ENCODE measurements around the gene PPP1R3D.
A peak's percentile ranks its signal among the peaks of the same experiment; 100 is the strongest.

PPP1R3D gene

DNA sequence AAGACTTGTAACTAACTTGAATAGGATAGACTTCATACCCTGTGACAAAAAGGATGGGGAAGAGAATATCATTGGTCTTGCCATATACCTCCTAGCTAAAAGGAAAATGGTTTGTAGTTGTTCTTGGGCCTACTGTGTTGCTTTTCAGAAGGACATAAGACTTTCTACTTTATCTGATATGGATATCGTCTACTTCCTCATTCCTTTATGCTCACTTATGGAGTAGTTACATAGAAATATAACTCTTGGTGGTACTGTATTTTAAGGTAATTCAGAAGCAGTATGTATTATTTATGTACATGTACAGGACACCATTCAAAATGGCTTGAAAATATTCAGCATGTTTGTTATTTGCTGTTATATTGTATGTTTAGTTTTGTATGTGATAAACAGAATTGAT, 8.1 kb upstream of the PPP1R3D start:
- no peak for DNase-seq (ENCODE audit: low read depth)

DNA sequence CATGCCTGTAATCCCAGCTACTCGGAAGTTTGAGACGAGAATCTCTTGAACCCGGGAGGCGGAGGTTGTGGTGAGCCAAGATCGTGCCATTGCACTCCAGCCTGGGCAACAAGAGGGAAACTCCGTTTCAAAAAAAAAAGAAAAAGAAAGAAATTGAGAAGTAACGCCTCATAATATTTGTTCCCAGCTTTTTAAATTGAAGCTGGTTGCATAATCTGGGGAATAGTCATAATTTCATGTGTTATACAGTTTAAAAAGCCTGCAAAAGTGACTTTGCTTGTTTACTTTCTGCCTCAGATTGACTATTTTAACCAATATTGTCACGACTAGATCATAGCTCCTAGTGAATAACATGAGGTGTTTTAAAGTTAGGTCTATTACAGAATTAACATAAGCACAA, 7.3 kb upstream of the PPP1R3D start:
- DNase-seq (ENCODE audit: low read depth) = no peak

GRCh38 chr20:59945731-59946130, 5.6 kb upstream of the PPP1R3D start:
- no peak for DNase-seq (ENCODE audit: low read depth)

- no peak for DNase-seq (ENCODE audit: low read depth)
Observed at GRCh38 chr20:59945175-59945574, 5.1 kb upstream of the PPP1R3D start.

DNA sequence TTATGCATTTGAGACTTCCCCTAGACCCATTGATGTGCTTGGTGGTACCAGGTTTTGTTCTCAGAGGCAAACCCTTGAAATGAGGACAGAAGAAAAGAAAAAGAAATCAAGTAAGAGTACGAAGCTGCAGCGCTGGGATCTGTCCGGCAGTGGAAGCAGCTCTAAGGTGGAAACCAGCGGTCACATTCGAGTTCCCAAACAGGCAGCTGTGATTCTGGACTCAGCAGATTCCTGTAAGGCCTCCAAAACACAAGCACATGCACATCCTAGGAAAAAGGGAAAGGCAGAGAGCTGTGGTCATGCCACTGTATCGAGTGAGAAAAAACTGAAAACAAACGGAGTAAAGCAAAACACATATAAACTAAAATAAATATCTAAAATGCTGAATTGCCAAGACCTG, 4.6 kb upstream of the PPP1R3D start:
- no peak for DNase-seq (ENCODE audit: low read depth)

GRCh38 chr20:59942245-59942644, 2.1 kb upstream of the PPP1R3D start:
- DNase-seq (ENCODE audit: low read depth) = no peak

DNA sequence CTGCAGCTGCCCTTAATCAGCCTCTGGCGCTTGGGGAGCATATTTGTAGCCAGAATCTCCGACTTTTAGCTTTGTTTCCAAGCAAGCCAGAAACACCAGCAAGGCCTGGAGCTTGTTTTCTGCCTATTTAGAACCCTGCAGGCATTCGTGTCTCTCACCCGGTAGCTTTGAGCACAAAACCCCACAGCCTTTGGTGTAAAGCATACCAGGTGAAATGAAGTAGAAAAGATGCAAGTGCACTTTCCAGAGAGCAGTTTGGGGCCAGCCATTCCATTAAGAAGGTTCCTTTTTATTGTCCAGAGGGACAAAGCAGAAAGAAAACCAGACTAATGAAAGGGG, 820 bp upstream of the PPP1R3D start:
- no peak for DNase-seq (ENCODE audit: low read depth)

GRCh38 chr20:59939879-59940128, 301 bp downstream of the PPP1R3D start:
- no peak for DNase-seq (ENCODE audit: low read depth)

DNA sequence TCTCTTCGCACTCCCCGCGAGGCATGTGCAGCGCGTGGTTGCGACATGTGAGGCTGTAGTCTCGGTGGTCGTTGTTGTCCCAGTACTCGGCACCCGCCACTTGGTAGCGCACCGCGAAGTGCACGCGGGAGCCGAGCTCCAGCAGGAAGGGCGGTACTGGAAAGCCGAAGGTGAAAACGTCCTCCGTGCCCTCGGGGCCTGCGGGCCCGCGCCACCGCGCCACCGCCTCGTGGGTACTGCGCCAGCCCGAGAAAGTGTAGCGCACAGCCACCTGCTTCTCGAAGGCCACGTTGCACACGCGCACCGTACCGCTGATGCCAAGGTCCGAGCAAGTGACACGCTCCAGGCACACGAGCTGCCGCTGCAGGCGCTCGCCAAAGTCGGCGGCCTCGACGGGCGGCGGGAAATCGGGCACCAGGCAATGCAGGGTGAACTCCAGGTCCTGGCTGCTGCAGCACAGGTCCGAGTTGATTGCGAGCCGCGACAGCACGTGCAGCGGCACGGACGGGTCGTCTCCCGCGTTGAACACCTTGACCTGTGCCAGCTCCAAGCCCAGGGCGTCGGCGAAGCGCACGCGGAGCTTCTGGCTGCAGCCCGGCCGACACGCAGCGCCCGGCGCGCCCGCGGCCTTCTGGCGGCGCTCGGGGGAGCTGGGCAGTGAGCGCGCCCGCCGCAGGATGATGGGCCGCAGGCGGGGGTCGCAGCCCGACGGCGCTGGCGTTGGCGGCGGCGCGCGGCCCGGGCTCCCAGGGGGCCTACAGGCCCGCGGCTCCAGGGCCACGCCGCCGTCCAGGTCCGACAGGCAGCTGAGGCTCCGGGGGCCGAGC, 840 bp downstream of the PPP1R3D start:
- no peak for DNase-seq (ENCODE audit: low read depth)

DNA sequence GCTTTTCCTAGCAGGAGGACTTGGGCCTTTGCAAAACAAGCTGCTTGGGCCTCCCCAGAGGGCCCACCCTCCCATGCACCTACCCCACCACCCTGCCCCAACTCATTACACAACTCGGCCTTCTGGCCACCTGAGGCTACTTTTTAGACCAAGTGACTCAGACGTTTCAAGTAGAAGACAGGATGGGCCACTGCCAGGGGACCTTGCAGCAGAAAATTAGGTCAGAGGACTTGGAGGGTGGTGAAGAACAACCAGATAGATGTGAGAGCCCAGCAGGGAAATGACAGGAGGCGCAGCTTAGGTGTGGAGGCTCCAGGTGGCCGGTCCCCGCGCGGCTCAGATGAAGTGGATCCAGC, 1.4 kb downstream of the PPP1R3D start:
- DNase-seq (ENCODE audit: low read depth) = no peak

- no peak for DNase-seq (ENCODE audit: low read depth)
Observed at GRCh38 chr20:59938221-59938620, 1.9 kb downstream of the PPP1R3D start.

DNA sequence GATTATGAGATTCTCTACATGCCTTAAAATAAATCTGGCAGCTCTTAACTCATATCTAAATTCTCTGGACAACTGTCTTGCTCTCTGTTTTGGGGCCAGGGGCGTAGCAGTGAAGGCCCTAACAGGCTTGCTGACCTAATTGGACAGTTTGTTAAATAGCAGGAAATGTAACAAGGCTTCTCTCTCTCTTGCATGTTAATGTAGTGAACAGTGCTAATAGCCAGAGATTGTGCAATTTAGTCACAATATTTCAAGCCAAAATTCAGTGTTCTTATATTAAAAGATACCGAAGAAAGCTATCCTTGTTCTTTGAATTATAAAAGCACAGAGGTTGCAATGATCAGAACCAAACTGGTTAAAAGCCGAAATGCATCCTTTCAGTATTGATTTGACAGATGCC, 3.0 kb downstream of the PPP1R3D start:
- DNase-seq (ENCODE audit: low read depth) = no peak

DNA sequence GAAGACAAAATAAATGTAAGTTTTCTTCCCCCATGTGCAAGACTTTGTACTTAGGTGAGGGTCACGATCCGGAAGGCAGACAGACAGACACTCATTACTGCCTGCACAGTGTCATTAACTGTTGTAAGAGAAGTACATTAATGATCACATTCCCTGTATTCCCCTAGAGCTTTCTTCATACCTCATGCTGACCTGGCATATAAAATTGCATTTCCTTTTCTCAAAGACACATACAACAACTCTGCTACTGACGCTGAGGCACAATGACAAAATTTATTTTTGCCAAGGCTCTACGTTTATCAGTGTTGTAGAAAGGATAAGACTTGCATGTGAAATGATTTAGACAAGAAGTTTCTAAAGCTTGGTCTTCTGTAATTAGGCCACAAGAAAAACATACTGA, 3.7 kb downstream of the PPP1R3D start:
- no peak for DNase-seq (ENCODE audit: low read depth)

GRCh38 chr20:59935457-59936185, 4.5 kb downstream of the PPP1R3D start:
- DNase-seq (ENCODE audit: low read depth) = no peak

GRCh38 chr20:59933849-59934585, 6.1 kb downstream of the PPP1R3D start:
- DNase-seq (ENCODE audit: low read depth) = peak; percentile 52

DNA sequence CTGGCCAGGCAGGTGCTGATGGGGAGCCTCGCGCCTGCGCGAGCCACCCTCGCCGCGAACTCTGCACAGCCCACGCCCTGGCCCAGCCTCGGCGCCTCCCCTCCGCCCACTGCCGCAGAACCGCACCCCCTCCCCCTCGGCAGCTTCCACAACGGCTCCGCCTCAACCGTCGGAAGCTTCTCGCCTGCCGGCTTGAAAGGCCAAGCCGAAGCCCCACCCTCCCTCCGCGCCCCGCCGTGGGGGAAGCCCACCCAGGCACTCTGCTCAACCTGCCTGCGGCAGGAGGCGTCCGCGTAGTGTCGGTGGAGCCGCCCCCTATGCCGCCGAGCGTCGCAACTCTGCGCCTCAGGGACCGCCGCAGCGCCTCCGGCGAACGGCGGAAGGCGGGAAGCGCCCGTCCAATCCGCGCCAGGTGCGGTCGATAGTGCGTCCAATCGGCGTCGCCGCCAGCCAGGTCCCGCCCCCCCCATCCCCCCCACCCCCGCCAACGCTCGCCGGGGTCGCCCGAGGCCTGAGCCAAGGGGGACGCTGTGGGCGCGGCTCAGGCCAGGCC, 6.7 kb downstream of the PPP1R3D start, which contains the start of gene SYCP2:
Gene SYCP2 (minus strand): TSS at position 342 of the 553 bp plus-strand sequence. CDS start 11,224 bp downstream, outside the sequence.
- DNase-seq (ENCODE audit: low read depth) = no peak

DNA sequence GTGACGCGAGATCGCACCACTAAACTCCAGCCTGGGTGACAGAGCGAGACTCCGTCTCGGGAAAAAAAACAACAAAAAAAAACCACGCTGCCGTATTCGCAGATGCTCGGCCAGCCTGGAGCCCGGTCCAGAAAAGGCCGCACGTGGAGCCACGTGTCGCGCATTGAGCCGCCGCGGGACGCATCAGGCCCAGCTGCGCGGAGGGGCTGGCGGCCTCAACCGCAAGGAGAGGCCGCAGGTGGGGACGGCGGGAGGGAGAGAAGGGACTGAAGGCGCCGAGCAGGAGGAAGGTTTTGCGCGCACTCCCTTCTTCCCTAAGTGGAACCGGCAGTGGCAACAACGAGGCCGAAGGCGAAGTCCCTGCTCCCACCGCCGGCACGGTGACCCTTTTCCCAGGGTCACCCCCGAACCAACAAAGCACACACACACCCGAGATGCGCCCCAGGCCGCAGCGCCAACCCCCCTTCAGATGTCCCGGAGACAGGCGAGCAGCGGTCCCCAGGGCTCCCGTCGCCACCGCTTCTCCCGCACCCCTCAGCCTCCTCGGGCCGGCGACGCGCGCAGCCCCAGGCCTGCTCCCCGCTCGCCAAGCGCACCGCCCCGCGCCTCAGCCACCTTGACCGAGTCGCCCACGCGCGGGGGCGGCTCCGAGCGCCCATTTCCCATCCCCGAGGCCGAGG, 7.3 kb downstream of the PPP1R3D start:
- DNase-seq (ENCODE audit: low read depth) = no peak

DNA sequence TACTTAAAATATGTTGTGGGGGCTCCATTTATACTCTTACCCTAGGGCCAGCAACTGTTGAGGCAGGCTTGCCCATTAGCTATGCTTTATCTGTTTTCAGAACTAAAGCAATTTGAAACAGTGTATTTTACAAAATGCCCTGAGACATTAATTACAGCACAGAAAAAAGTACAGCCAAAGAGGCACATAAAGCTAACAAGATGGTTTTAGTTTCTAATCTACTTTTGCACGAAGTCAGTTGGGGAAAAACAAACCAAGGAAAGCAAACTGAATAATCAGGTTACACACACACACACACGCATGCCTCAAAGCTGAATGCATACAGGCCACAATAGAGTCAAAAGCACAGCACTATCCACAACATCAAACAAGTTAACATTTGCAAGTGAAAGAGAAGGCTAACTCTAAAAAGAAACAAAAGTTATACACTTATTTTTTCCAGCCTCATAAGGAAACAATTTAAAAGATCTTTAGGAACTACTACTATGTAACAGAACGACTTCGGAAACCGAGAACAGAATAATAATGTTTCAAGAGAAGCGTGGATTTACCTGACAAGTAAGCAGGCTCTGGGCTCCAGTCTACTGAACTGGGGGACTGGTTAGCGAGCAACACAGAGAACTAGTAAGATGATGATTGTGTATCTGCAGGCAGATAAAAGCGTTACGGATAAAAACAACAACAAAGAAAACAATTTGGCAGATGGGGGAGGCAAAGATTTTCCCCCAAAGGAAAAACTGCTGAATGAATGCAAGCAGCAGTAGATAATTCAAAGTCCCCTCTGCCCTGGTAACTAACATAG, 8.4 kb downstream of the PPP1R3D start:
- no peak for DNase-seq (ENCODE audit: low read depth)

DNA sequence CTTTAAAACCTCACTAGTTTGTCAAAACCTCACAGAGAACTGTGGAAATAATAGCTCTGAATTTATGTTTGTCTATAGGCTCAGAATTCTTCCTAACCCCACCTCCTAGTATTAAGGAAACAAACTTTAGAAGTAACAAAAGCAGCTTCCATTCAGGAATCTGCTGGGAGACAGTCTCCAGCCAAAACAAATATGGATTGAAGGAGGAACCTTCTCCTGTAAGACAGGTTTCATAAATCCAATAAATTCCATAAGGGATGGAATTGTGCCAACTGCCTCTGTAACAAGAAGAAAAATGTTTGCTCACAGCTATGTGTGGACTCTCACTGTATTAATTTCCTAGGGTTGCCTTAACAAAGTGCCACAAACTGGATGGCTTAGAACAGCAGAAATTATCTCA, 14.2 kb downstream of the PPP1R3D start:
- no peak for DNase-seq (ENCODE audit: low read depth)

DNA sequence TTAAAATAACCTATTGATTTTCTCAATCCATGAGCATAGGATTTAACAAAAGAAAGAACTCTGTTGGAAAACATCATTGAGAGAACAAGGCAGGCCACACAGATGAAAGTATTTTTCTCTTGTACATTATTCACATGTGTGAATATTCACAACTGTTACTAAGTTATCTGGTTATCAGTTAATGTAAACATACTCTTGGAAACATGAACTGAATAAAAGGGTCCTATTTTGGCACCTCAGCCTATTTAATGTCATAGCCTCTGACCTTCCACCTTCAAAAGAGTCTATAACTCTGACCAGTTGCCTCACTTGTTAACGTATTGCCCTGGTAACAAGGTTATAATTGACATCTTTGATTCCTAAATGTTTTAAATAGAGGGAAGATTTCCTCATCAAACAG, 14.7 kb downstream of the PPP1R3D start:
- DNase-seq (ENCODE audit: low read depth) = no peak

DNA sequence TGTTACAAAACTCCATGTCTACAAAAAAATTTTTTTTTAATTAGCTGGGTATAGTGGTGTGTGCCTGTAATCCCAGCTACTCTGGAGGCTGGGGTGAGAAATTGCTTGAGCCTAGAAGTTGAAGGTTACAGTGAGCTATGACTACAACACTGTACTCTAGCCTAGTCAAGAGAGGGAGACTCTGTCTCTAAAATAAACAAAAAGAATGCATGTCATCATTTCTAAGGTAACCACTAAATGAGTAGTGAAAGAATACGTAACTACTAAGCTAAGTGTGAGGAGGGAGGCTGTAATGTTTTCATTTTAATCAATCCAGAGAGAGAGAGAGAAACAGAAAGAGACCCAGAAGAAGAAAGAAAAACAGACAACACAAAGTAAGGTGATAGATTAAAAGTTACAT, 16.6 kb downstream of the PPP1R3D start:
- no peak for DNase-seq (ENCODE audit: low read depth)

- no peak for DNase-seq (ENCODE audit: low read depth)
Observed at GRCh38 chr20:59920944-59921343, 19.2 kb downstream of the PPP1R3D start.

Data from GM04504 (cell line).